DMS79 (cell line): ENCODE data around the gene PRKD1.

Experiments
- DNase-seq: peaks from one replicate; lab custom pipeline; 2025; lab: John Stamatoyannopoulos, UW

PRKD1 gene

DNA sequence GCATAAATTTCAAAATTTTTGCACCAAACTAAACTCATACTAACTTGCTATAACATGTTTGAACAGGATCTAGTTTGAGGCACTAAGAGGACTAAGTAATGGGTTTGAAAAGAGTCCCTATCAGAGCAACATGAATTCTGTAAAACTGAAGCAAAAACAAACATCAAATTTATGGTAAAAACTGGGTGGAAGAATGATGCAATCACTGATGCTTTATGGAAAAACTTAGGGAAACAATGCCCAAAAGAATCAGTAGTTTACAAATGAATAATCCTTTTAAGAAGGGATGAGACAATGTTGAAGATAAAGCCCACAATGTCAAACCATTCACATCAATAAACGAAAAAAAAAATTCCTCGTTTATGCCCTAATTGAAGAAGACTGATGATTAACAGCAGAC, 88.9 kb downstream of the PRKD1 start:
- no peak for DNase-seq

DNA sequence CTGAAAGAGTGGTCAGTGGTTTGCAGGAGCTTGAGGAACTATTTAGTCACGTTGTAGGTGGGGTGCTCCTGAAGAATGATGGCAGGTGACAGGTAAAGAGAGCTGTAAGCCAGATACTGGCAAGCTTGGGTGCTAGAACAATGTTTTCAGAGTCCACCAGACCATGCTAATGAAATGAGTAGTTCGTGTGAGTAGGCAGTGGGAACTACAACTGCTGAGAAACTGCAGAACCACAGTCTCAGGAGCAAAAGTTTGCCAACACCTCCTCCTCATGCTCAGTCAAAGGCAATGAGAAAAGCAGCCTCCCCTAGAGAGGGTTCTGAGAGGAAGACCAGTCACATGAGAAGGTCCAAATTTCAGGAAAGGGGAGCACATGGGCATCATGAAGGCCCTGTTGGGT, 91.3 kb downstream of the PRKD1 start:
- no peak for DNase-seq

DNA sequence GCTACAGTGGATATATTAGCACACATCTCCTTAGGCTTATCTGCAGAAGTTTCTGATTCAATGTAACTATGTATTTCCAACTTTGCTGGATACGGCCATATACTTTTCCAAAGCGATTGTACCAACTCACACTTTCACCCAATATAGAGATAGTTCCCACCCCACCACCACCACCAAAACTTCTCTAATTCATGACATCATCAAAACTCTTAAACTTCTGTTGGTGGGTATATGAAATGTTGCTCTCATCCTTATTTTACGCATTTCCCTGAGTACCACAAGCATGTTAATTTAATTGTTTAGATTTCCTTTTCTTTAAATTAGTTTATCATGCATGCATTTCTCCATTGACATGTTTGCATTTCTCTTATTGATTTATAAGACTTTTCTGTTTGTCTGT, 95.6 kb downstream of the PRKD1 start:
- no peak for DNase-seq

DNA sequence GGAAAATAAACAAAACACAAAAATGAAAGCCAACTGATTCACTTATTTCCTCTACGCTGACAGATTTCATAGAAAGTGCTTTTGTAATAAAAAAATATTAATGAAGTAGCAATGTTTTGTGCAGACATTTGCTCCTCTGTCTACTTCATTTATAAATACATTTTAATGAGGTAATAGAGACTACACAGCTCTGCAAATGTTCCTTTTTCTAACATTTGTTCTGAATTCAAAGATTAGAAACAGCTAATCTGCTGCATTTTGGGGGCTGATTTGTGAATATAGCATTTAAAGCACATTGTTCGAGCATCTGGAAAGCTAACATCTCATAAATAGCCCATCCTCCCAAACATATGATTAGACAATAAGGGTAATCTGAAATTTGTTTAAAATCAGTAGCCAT, 97.8 kb downstream of the PRKD1 start:
- no peak for DNase-seq

GRCh38 chr14:29823816-29824215, 103.8 kb downstream of the PRKD1 start:
- no peak for DNase-seq

- no peak for DNase-seq
These were observed 105.3 kb downstream of the PRKD1 start for GRCh38 chr14:29822430-29822709.

GRCh38 chr14:29821661-29822429, 105.8 kb downstream of the PRKD1 start:
- DNase-seq: no peak

GRCh38 chr14:29821242-29821641, 106.4 kb downstream of the PRKD1 start:
- no peak for DNase-seq

DNA sequence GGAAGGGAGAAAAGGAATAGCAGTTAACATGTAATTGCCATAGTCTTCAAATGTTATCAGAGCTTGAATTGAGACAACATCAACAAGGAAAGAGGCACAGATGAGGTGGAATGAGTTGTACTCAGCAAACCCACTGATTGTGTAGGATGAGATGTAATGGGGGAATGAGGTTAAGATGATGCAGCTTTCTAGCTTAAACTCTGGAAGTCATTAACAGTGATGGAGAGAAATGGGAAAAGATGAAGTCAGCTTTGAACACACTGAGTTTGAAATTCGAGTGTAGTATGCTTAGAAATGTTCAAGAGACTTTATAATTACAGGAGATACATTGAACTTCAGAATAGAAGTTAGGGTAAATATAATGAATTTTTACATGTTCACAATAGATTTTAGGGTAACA, 106.9 kb downstream of the PRKD1 start:
- DNase-seq: no peak

- no peak for DNase-seq
These were observed 109.8 kb downstream of the PRKD1 start for GRCh38 chr14:29817767-29818405.

- no peak for DNase-seq
These were observed 112.5 kb downstream of the PRKD1 start for GRCh38 chr14:29815016-29815674.

DNA sequence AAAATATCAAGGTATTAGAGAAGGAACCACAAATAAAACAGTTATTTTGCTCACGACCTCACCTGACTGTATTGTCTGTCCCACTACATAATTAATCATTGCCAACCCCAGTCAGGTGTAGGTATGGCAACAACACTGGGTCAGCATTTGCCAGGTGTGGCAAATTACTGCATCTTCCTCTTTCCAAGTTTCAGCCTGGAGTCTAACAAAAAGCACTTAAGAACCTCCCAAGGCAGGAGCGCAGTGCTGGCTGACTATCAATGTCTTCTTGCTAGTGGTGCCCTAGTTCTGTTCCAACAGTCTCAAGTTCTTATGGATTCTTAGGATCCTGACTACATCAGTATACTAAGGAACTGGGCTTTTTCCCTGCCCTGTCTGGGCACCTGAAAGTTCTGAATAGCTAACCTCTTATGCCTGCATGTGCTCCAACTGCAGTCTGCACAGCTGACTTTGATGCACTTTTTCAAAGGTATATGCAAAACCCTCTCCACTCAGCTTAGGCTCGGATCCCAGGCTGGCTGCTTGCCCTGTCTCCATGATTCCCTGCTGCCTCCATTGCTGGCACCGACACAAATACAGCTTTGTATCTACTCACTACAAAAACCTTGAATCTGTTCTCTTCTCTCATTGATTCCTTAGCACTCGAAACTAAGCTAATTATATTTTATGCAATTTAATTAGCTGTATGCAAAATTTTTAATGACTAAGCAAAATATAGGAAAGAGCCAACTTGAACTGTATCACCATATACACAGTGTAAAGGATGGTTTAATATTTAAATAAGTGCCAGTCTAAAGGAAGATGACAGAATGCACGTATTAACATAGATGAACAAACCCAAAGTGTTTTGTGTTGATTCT, 113.3 kb downstream of the PRKD1 start:
- DNase-seq: peak; percentile 75

- DNase-seq: peak; percentile 97
These were observed 117.0 kb downstream of the PRKD1 start for GRCh38 chr14:29810682-29811081.

GRCh38 chr14:29810064-29810463, 117.6 kb downstream of the PRKD1 start:
- peak; percentile 35 for DNase-seq

GRCh38 chr14:29806124-29806517, 121.5 kb downstream of the PRKD1 start:
- DNase-seq: no peak

DNA sequence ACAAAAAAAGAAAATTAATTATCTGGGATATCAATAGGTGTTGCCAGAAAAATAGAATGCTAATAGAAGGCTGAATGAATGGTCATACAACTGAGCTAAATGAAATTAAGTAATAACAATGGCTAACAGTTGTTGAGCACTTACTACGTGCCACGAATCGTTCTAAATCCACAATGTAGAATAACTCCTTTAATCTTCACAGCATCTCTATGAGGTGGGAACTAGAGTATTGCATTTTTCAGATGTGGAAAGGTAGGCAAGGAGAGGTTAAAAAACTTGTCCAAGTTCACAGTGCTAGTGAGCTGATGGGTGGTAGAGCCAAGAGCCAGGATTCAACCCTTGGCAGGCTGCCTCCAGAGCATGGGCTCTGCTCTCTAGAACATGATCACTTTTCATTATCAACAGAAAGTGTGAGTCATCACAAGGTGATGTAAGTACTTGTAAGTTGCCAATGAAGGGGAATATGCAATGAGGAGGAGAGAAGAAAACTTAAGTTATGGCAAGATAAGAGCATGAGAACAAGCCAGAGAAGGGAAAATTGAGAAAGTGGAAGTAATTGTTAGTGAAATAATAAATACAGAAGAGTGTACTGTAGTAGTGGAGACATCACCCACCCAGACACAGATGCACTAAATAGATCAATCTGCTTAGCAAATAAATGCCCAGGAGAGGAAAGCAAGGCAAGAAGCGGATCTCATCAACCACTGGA, 122.1 kb downstream of the PRKD1 start:
- peak; percentile 67 for DNase-seq

DNA sequence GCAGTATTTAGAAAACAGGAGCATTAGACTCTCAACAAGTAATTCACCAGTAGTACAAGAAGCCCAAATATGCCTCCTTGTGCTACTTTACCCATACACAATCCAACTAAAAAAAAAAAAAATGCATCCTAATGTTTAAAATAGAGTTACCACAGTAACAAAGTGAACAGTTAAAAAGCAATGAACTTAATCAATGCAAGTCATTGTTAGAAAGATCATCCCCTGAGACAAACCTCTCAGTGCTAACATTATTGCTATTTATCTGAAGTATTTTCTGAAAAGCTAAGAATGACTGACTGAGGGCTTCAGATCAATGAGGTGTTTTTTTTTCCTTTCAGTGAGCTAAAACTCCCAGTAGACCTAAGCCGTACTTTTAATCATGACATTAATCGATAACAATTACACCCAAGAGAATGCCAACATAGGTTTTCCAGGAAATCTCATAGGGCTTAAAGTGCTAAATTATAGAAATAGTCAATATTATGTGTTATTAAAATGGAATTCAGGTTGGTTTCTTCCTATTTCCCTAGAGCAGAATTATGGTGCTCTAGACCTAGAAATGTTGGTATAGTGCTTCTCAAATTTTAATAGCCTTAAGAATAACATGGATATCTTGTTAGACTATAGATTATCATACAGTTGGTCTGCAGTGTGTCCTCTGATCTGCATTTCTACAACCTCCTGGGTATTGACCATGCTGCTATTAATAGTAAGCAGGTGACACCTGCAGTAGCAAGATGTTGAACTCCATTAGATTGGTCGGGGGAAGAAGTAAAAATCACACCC, 123.0 kb downstream of the PRKD1 start:
- no peak for DNase-seq

- no peak for DNase-seq
These were observed 124.6 kb downstream of the PRKD1 start for GRCh38 chr14:29803045-29803444.

GRCh38 chr14:29802211-29802610, 125.4 kb downstream of the PRKD1 start:
- no peak for DNase-seq

DNA sequence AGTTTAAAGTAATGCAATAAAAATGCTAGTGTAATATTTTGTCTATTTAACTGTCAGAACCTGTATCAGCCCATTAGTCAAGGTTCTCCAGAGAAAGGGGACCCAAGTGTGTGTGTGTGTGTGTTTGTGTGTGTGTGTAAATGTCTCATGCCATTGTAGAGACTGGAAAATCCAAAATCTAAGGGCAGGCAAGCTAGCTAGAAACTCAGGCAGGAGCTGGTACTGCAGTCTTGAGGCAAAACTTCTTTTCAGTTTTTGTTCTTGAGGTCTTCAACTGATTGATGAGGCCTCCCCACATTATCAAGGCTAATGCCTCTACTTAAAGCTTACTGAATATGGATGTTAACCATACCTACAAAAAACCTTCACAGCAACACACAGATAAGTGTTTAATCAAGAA, 126.7 kb downstream of the PRKD1 start:
- DNase-seq: no peak

GRCh38 chr14:29799464-29800095, 128.1 kb downstream of the PRKD1 start:
- DNase-seq: peak; percentile 82
